Retinal pigment epithelial cell (primary cell): ENCODE data around the gene IFT172.

Experiments
- DNase-seq: peaks from one replicate; pipeline ENCODE4 v3.0.0-alpha.2; 2010; ENCODE audit warnings: low read depth
- H3K4me3 ChIP-seq: 2 replicates; pipeline ENCODE4 v1.5.1; 2011; ENCODE audit warnings: mild to moderate bottlenecking, low read length, control low read depth, moderate library complexity
- TF ChIP-seq, protein P1 (sequence below): conservative IDR thresholded peaks from 2 replicates; pipeline ENCODE4 v1.5.1; 2011; ENCODE audit warnings: low read depth, low read length, control low read depth, inconsistent platforms

Gene IFT172

DNA sequence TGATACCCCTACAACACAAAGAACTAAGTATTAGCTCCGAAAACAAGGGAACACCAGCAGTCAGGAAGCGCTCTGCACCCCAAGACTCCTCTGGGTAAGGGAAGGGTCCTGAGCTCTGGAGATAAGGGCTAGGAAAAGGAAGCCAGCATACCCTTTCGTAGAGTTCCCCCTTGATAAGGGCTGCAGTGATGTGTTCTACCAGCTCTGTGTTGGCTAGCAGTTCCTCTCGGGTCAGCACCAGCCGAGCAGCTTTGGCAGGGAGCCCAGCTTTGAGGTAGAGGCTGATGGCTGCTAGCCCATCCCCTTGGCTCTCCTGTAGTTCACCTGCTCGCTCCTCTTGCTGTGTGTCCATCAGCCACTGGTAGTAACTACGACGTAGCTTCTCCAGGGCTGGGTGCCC is 28.4 kb downstream of the IFT172 start:
- DNase-seq, result no peak
- no peak overlapping the region for H3K4me3 ChIP-seq
- TF ChIP-seq, protein P1, sequence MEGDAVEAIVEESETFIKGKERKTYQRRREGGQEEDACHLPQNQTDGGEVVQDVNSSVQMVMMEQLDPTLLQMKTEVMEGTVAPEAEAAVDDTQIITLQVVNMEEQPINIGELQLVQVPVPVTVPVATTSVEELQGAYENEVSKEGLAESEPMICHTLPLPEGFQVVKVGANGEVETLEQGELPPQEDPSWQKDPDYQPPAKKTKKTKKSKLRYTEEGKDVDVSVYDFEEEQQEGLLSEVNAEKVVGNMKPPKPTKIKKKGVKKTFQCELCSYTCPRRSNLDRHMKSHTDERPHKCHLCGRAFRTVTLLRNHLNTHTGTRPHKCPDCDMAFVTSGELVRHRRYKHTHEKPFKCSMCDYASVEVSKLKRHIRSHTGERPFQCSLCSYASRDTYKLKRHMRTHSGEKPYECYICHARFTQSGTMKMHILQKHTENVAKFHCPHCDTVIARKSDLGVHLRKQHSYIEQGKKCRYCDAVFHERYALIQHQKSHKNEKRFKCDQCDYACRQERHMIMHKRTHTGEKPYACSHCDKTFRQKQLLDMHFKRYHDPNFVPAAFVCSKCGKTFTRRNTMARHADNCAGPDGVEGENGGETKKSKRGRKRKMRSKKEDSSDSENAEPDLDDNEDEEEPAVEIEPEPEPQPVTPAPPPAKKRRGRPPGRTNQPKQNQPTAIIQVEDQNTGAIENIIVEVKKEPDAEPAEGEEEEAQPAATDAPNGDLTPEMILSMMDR, result no peak

DNA sequence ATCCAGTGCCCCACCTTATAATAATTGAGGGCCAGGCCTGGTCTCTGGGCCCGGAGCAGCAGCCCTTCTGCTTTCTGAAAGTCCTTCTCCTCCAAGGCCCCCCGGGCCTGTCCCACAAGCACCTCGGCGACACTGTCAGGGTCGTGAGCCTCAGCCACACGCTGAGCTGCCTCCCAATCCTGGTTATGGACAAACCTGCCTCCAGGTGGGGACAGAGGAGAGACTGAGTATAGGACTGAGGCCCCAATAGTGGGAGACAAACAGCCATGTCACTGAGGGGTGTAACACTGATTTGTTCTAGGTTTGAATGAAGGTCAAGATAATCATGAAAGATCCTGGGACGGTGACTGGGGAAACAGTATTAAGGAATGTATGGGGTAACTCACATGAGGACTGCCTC is 35.6 kb downstream of the IFT172 start:
- DNase-seq, result no peak
- TF ChIP-seq, protein P1, result no peak
- no peak overlapping the region for H3K4me3 ChIP-seq

DNA sequence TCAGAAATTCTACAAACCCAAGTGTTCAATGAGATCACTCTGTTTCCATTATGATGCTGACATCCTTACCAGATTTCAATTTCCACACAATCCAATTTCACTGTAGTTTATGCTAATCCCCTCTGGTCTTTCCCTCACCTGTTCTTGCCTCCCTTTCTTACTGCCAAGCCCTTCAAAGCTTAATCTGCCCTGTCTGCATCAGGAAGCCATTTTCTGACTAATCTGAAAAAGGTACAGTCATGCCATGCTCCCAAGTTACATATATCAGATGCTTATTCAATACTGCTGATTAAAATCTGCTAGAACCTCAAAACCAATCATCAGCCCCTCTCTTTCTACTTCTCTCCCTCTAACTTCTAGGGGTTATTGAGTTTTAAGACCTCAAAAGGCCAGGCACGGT is 38.4 kb downstream of the IFT172 start:
- TF ChIP-seq, protein P1, result no peak
- DNase-seq, result no peak
- no peak overlapping the region for H3K4me3 ChIP-seq

DNA sequence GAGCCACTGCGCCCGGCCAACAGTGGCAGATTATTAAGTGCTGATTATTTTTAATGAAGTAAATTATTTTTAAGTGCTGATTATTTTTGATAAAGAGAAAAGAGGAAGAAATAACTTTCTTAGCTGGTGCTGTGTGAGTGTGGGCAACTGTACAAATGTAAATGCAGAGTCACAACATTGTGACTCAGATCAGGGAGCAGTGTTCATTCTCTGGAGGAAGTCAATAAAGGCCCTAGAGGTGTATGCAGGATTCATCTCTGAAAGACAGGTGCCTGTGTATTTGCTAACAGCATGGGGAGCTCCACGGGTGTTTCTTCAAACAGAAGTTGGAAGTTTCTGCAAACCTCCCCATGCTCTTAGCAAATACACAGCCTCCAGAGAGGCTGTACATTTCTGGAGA is 41.2 kb downstream of the IFT172 start:
- TF ChIP-seq, protein P1, result no peak
- DNase-seq, result no peak

DNA sequence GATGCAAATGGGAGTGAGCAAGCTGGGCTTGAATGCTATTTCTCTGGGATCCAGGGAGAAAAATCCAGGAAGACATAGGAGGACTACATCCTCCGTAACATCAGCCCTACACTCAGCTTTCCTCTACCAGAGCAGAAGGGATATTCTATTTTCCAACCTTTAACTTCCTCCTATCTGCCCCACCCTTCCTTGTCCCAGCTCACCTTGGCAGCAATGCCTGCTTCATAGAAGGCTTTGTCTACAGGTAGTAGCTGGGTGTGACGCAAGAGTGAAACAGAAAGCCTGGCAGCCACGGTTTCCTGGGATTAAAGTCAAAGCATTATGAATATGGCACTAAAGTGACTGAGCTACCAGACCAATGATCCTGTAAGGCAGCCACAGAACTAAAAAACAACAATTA is 43.5 kb downstream of the IFT172 start:
- DNase-seq, result no peak
- TF ChIP-seq, protein P1, result no peak
- H3K4me3 ChIP-seq, result no peak overlapping the region

More for the DNA sequence above, 41.2 kb downstream of the IFT172 start:
- no peak overlapping the region for H3K4me3 ChIP-seq

DNA sequence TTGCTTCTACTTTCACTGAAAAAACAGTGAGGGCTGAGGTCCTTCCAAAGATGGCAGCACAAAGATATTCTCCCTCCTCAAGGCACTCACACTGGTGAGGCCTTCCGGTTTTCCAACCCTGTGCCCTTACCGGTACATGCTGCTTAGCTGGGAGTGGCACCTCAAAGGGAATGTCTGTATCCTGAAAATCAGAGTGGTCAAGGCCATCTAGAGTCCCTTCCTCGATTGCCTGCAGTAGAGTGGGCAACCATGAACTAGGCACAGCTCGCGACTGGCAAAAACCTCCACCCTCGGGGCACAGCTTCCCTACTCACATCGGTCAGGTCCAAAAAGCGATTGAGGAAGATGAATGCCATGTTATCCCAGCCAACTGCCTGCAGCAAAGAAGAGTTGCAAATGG is 43.9 kb downstream of the IFT172 start:
- no peak overlapping the region for H3K4me3 ChIP-seq
- DNase-seq, result no peak
- TF ChIP-seq, protein P1, result no peak

DNA sequence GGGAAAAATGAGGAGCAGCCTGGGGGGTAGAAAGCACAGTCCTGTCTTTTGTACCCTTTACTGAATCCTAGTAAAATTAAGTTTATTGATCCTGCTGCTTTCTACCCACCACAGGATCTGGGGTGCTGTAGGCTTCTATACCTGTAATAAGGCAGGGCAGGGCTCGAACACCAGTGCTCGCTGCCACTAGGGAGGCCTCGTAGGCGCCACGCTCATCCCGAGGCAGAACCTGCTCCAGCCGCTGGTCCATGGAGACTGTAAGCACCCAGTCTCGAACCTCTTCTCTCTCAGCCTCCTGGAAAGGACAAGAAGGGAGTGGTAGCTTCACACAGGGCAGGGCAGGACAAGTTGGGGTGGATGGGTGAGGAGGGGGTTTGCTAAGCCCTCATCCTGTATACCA is 44.4 kb downstream of the IFT172 start:
- DNase-seq, result no peak
- TF ChIP-seq, protein P1, result no peak
- H3K4me3 ChIP-seq, result no peak overlapping the region
